ENCODE results near the gene TMEM229B.

DNA sequence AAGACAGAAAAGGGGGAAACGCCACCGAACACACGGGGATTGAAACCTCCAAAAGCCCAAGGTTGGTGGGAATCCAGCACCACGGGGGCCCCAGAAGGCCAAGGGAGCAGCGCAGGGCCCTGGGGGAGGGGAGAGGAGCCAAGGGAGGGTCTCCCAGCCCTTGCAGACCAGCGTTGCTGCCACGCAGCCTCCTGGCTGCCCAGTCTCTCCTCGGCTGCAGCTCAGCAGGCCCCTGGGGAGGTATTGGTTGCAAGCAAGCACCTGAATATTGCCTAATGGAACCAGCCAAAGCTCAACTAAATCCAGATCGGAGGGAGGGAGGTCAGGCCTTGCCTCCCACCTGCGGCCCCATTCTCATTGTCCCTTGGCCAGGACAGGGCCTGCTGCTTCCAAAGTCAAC is 15.8 kb downstream of the TMEM229B start:
- TF ChIP-seq, protein P1, sequence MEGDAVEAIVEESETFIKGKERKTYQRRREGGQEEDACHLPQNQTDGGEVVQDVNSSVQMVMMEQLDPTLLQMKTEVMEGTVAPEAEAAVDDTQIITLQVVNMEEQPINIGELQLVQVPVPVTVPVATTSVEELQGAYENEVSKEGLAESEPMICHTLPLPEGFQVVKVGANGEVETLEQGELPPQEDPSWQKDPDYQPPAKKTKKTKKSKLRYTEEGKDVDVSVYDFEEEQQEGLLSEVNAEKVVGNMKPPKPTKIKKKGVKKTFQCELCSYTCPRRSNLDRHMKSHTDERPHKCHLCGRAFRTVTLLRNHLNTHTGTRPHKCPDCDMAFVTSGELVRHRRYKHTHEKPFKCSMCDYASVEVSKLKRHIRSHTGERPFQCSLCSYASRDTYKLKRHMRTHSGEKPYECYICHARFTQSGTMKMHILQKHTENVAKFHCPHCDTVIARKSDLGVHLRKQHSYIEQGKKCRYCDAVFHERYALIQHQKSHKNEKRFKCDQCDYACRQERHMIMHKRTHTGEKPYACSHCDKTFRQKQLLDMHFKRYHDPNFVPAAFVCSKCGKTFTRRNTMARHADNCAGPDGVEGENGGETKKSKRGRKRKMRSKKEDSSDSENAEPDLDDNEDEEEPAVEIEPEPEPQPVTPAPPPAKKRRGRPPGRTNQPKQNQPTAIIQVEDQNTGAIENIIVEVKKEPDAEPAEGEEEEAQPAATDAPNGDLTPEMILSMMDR (conservative IDR thresholded peaks at IDR 0.05 in 1 of 2, IDR thresholded peaks at IDR 0.05 in 1 of 2; ENCODE audit: low read depth in 1 of 2, low read length in 2 of 2), result no peak
- TF ChIP-seq EZH2 (IDR thresholded peaks at IDR 0.05; ENCODE audit: low read length, missing control alignments), result no peak

All from fibroblast of lung (primary cell).